PC-3 (cell line): Measurements from ENCODE around the gene SMC6.

Source experiments
- CTCF ChIP-seq: fragments of 300-600 bp; sonication (generic); conservative IDR thresholded peaks from 2 replicates; pipeline ENCODE4 v1.5.1; 2017; ENCODE audit warnings: antibody characterized with exemption, low read depth, mild to moderate bottlenecking, low read length
- EZH2 ChIP-seq: fragments of 300-600 bp; sonication (generic); IDR thresholded peaks from one replicate; pipeline ENCODE4 v1.6.1; 2017; ENCODE audit warnings: antibody characterized with exemption, mild to moderate bottlenecking, low read length; ENCODE audit not compliant: unreplicated experiment
- EZH2phosphoT487 ChIP-seq: fragments of 300-600 bp; sonication (generic); IDR thresholded peaks from 2 replicates; pipeline ENCODE4 v1.6.1; 2018; ENCODE audit warnings: mild to moderate bottlenecking, antibody characterized with exemption, low read length, borderline replicate concordance

GRCh38 chr2:17614174-17614930 is 139.3 kb downstream of the SMC6 start:
- TF ChIP-seq EZH2 (no peak), CTCF (no peak), EZH2phosphoT487 (no peak)
